Urothelium cell line (cell line): Measurements from ENCODE around the gene R3HDM2.
A peak's percentile ranks its signal among the peaks of the same experiment; 100 is the strongest.

Experiments
- DNase-seq: peaks from one replicate; pipeline ENCODE4 v3.0.0; 2011; ENCODE audit warnings: low spot score, mixed read lengths
- FAIRE-seq: peaks from 2 replicates; lab custom pipeline; 2011; peaks lifted over from hg19 to GRCh38; lab: Jason Lieb, UNC

The R3HDM2 gene

DNA sequence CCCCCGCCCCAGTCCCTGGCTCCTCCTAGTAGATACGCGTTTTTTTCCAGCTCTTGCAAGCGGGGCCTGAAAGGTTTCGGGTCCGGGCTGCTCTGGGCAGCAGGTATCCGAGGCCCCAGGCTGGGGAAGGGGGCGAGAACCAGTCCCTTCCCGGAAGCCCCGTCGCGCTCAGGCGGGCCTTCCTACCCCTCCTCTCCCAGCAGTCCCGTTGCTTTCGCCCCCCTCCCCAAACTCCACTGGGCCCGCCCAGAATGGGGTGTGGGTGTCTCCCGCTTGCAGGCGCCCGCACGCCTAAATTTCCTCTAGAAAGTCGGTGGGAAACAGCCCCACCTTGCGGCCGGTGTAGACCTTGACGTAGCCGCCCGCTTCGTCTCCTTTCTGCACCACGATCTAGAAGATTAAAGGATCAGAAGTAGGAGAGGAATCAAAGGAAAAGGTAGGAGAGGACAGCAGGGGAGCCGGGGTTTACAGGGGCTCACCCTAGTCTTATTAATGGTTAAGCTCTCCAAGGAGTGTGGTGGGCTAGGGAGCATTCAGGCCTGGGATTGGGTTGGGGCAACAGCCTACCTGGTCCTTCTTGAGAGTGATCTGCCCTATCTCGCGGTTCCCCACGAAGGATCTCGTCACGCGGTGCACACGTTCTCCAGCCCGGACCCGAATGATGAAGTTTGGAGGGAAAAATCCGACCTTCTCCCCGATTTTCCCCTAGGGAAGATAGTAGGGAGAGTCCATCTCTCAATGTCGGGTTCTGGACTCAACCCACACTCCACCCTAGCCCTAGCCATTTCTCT lies 187.1 kb downstream of the R3HDM2 start:
- DNase-seq = no peak
- FAIRE-seq = no peak

DNA sequence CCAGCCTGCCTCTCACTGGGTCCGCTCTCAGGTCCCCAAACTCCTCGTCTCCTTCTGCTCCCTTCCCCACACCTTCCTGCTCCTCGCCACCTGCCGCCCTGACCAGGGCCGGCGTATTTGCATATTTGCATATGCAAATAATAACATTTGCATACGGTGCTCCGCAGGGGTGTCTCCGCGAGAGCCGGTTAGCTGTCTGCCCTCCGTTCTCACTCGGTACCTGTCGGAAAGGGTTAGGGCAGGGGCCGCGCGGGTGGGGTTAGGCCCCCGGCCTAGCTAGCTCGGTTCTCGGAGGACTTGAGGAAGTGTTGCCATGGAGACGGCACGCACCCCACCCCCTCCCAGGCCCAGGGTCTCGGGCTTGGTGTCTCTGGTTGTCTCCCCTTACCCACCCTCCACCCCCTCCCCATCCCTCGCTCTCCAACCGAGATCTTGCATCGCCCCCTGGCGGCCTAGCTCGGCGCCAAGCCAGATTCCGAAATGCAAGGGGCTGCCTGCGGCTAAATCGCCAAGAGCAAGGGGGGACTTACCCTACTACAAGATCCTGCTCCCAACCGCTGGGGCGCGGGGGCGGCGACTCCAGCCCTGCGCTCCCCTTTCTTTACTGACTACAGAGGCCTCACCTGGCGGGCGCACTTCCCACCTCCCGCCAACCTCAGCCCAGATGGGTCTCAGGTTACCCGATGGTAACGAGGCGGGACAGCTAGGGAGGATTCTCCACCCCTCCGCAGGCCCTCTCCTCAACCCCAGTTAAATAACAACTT lies 188.0 kb downstream of the R3HDM2 start:
- FAIRE-seq (no peak), DNase-seq (no peak)

DNA sequence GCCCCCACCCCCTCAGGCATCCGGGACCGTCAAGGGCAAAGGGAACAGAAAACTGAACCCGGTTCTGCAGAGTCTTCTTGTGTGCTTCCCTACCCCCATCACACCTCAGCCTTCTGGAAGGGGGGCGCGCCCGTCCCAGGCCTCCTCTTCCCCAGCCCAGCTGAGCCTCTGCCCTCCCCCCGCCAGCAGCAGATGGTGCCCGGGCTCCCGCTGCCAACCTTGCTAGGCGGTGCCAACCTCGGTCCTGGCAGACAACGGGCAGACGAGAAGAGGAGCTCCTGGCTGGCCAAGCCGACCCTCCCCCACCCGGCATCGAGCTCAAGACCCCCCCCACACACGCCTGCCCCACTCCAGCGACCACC lies 188.5 kb downstream of the R3HDM2 start:
- FAIRE-seq (no peak), DNase-seq (no peak)

DNA sequence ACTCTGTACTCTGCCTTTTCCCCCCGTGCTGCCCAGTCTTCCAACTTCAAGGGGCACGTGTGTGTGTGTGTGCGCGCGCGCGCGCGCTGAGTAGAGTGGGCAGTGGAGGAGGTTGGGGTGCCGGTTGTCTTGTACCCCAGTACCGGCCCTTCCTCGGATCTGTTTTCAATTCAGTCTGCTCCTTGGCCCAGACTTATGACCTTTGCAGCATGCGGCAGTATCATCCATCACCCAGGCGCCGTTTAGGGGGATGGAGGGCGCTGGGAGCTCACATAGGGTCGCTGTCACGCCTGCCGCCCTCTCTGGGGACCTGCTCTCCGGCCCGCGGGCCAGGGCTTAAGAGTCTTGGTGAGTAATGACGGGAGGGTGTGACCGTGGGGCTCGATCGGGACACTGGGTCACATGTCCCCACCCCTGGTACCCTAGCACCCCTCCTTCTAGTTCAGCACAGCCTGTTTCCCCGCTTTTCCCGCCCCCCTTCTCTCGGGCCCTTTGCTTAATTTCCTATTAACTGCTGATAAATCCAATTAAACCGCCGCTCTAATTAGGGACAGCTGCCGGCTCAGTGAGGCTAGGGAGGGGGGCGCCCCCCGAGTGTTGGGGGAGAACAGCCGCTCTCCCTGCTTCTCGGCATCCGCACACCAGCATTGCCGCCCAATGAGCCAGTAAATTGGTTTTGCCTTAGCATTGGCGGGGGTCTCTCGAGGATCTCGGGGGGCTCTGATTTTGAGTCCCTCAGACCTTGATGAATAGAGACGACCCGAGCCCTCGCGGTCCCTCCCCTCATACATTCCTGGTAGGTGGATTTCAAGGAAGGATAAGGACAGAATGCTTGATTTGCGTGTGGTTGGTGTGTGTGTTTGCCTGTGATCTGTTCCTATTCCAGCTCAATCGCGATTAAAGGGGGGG lies 189.2 kb downstream of the R3HDM2 start:
- DNase-seq = no peak
- FAIRE-seq = no peak

DNA sequence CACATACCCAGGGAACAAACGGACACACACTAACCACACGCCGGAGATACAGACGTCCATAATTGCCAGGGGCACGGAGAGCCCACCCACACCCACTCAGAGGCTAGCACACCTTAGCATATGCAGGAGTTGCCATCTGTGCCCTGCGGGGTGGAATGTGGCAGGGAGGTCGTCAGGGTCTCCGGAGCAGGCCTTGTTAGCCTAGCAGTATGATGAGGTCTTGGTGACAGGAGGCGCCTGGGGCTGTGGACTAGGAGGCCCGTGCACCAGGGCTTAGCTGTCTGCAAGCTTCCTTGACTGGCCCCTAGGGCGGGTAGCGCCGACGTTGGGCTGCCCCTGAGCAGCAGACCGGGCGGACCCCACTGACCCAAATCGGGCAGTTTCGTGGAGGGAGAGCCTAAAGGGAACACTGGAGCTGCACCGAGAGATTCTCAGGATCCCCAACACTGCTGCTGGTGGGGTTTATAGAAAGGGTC lies 189.9 kb downstream of the R3HDM2 start:
- DNase-seq (no peak), FAIRE-seq (no peak)

DNA sequence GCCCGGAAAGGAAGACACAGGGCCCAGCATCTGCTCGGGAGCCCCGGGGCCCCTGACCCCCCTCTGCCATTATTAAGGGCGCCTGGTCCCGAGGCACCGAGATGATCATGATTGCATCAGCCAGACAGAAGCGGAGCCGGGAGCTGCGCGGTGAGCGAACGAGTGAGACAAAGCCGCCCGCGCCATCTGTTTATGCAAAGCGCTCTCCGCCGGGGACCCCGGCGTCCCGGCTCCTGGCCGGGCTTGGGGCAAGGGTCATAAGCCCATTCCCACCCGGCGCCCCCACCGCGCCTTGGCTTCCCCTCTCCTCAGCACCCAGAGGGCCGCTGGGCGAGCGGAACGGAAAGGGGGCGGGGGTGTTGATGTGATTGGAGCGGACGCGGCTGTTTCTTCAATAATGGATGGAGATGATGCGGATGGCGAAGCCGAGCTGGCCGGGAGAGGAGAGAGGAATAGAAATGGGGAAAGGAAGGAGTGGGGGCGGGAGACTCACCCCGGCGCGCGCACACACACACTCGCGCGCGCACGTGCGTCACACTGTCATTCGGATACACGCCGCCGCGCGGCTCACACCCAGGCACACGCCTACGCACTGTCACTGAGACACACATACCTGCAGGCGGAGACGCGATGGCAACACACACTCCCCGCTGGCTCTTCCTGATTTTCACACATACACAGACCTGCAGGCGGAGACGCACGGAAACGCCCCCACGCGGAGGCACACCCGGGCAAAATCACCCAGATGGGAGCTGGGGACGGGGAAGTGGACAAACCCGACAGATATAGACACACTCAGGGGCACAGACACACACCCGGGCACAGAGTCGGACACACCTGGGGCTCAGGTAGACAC lies 190.5 kb downstream of the R3HDM2 start:
- DNase-seq (no peak), FAIRE-seq (no peak)

DNA sequence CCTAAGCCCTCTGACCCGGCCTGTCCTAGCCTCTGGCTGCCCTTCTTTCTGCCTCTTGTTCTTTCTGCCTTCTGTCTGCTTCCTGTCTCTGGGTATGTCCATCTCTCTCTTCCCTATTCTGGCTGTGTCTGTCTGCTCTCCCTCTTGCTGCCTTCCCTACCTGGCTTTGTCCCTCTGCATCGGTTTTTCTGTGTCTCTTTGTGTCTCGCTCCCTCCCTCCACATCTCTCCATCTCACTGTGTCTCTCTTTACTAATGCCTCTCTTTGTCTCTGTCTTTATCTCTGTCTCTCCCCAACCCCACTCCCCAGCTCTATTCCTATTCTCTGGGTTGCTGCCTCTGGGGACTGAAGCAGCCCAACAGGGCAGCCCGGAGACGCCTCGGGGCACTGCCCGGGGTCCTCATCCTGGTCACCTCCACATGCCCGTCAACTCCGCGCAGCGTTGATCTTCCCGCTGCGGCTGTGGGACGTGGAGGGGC lies 191.2 kb downstream of the R3HDM2 start:
- FAIRE-seq (no peak), DNase-seq (no peak)

DNA sequence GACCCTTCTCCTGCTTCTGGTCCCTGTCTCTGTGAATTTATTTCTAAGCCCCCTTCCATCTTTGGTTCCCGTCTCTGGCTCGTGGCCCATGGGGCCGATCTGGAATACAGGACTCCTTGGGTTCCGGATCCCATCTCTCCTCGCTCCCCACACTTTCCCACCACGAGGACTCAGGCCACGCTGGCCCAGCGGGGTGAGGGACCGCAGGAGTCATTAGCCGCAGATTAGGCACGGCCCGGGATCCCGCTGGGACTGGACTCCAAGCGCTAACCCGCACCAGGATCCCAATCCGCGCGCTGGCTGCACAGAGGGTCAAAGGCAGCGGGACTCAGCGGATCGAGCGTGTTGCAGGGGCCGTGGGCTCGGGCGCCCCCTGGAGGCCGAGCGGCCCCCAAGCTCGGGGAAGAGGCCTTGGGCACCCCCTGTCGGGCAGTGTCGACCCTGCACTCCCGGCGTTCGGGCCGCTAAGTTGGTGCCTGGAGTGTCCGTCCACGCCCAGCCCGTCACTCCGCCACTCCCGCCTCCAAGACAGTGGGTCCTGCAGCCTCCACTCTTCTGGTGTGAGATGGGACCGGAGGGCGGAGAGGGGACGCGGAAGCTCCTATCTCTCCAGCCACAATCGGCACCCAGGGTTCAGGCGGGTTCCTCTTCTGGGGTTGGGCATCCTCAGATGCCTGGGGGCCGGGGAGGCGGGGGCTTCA lies 191.8 kb downstream of the R3HDM2 start:
- FAIRE-seq = no peak
- DNase-seq = peak; percentile 96

DNA sequence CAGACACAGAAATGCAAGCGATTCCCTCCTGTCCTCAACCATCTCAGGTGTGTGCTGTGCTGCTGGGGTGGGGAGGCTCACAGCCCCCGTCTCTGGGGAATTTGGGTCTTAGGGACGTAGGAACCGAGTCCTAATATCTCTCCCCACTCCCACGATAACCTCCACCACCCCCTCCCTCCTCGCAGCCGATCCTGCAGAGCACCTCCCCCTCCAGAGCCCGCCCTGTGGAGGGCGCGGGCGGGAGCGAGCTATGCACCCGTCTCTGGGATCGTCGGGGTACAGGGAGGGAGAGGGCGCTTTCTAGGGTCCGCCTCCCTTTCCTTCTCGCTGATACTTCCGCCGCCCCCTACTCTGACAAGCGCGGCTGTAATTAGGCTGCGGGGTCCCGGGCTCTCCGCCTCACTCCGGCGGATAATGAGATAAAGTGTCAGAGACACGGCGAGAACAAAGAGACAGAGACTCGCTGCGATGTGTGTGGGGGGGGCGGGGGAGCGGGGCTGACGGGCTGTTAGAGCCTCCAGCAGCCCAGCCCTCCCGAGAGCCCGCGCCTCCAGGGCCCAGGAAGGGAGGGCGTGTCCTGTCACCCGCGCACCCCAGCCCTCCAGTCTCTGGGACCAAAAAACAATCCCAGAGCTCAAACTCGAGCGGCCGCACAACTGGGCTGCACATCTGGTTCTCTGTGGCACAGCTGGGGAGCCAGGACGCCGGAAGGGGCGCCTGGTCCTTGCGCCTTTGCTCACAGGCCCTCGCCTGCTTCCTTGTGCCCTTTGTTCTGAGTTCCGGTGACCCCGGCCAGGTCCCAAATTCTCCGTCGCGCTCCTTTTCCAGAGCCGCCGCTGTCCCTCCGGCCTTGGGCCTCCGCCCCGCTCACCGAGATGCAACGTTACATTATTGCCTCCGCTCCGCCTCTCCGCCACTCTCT lies 192.7 kb downstream of the R3HDM2 start:
- no peak for DNase-seq

DNA sequence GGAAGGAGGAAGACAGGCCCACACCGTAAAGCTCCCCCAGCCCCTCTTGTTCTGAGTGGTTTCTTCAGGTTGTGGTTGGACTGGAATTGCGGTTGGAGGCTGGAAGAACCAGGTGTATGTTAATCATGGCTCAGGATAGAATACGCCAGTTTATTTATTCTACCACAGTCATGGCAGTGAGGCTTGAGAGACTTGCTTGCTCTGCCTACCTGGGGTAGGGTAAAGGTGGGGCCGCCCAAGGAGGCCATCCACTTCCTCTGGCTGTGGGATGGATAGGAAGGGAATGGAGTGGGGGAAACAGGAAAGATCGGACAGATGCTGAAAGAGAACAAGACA lies 193.3 kb downstream of the R3HDM2 start:
- FAIRE-seq (no peak), DNase-seq (no peak)

More for the DNA sequence above, 192.7 kb downstream of the R3HDM2 start:
- no peak for FAIRE-seq

DNA sequence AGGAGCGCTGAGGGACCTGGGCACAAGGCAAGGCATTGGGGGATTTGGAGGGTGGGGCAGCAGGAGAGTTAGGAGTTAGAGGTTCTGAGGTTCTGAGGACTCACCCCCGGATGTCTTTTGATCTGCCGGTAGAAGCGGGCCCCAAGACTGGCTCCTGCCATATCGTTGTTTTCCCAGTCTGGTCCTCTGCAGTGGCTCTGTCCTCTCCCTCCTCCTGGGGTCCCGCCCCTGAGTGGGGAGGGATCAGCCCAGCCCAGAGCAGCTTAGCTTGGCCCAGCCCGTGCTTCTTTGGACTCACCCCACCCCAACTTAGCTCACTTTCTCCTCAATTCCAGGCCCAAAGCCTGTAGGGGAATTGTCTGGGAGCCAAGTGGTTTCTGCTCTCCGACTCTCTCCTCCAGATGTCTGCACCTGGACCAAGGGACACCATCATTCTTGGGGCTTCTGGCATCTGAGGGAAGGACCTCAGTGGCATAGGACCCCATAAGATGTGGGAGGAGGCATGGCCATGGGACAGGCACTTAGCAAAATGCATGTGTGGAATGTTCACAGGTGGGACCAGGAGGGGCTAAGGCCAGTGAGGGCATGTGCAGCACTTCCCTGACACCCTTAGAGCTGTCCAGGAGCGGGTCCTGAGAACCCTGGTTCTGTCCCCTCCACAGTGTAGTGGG lies 193.8 kb downstream of the R3HDM2 start:
- FAIRE-seq = no peak
- no peak for DNase-seq

DNA sequence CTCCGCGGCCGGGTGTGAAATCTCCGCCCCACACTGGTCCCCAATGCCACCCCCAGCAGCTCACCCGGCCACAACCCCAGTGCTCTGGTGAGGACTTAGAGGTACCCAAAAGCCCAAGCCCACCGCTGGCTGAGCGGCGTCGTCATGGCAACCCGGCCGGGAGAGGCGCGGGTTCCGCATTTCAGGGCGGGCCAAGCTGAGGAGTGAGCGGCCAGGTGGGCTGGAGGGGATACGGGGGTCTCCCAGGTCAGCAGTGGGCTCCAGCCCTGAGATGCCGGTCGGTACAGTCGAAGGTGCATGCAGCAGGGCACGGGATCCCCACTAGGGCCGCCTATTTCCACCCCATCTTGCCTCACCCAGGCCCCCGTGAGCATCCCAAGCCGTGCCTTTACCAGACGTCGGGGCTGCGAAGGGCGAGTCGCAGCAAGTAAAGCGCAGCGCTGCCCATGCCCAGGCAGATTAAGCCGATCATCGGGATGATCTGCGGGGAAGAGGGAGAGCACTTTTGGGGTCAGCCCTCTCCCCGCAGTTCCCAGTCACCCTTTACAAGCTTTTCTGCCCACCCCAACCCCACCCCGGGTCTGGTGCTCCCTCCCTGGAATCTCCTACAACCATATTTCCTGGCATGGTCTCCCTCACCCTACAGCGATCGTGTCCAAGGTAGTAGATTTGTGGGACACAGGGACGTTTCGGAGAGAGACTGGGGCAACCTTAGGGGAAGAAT lies 194.5 kb downstream of the R3HDM2 start:
- FAIRE-seq = no peak
- no peak for DNase-seq

DNA sequence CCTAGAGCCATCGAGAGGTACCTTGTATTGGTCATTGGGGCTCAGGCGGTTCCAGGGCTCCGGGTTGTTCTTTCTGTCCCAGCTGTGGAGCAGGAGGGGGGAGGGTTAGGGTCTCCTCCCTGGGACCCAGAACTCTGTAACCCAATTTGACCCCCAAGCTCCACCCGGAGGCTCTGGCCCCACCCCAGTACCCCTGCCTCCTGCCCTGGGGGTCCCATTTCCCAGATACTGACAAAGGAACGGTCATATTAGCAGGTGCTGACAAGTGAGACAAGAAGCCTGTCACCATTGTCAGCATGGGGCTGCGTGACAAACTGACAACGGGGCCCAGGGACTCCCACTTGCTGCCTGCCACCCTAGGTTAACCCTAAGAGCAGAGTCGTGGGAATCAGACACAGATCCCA lies 195.1 kb downstream of the R3HDM2 start:
- FAIRE-seq (no peak), DNase-seq (no peak)

DNA sequence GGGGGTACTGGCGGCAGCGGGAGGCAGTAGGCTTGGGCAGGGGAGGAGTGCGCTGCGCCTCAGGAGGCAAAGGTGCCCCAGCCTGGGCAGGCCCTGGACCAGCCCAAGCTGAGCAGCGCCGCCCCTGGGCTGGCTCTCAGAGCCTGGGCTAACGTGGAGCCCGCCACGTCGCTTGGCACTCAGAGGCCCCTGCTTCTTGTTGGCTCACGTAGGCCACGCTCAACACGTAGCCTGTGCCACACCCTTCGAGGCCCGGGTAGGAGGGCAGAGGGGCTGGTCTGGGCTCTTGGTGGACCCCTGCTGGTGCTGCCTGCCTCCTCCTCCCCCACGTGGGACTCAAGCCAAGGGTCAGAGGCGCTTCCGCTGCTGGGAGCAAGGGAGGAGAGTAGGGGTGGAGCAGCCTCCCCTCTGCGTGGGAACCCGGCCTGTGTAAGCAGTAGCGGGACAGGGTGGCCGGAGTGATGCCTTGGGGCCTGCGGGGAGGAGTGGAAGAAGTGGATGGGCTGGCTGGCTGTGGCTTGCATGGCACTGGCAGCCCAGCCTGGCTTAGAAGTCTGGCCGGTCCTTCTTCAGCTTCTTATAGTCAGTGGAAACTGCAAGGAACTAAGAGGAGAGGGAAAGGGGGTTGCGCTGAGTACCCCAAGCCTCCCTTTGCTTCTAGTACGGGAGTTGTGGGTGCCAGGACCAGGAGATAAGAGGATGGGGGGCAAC lies 195.7 kb downstream of the R3HDM2 start:
- no peak for DNase-seq
- FAIRE-seq = no peak

DNA sequence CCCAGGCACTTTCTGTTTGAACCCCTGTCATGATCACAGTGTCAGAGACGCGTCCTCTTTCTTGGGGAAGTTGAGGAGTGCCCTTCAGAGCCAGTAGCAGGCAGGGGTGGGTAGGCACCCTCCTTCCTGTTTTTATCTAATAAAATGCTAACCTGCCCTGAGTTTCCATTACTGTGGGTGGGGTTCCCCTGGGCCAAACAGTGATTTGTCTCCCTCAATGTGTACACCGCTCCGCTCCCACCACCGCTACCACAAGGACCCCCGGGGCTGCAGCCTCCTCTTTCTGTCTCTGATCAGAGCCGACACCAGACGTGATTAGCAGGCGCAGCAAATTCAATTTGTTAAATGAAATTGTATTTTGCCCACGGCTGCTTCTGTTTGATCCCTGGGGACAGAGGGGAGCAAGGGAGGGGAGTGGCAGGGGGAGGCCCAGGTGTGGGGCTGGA lies 196.2 kb downstream of the R3HDM2 start:
- FAIRE-seq = no peak
- no peak for DNase-seq

DNA sequence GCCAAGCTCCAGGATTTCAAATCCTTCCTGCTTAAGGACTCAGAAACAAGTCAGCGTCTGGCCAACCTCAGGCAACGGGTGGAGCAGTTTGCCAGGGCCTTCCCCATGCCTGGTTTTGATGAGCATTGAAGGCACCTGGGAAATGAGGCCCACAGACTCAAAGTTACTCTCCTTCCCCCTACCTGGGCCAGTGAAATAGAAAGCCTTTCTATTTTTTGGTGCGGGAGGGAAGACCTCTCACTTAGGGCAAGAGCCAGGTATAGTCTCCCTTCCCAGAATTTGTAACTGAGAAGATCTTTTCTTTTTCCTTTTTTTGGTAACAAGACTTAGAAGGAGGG lies 196.6 kb downstream of the R3HDM2 start:
- DNase-seq = no peak
- FAIRE-seq = no peak
